Stimulated activated CD8-positive, alpha-beta memory T cell treated with anti-CD3 and anti-CD28 coated beads, Interleukin-15, amount 100 ng/mL, for 1 hour (primary cell): ENCODE data around the gene ST3GAL3.

Experiments used
- DNase-seq: peaks from one replicate; pipeline ENCODE4 v3.0.0-alpha.2; 2020; ENCODE audit warnings: low read depth

ST3GAL3 gene

GRCh38 chr1:43786960-43787359, 79.6 kb downstream of the ST3GAL3 start:
- no peak for DNase-seq

GRCh38 chr1:43789604-43790550, 82.5 kb downstream of the ST3GAL3 start:
- DNase-seq, result no peak

GRCh38 chr1:43791243-43791642, 83.9 kb downstream of the ST3GAL3 start:
- DNase-seq, result no peak

GRCh38 chr1:43796111-43796581, 88.8 kb downstream of the ST3GAL3 start:
- no peak for DNase-seq

GRCh38 chr1:43797891-43798290, 90.6 kb downstream of the ST3GAL3 start:
- DNase-seq, result no peak

- DNase-seq, result no peak
These were observed 92.6 kb downstream of the ST3GAL3 start for GRCh38 chr1:43799656-43800635.

- DNase-seq, result no peak
These were observed 93.4 kb downstream of the ST3GAL3 start for GRCh38 chr1:43800771-43801170.

- DNase-seq, result no peak
These were observed 93.9 kb downstream of the ST3GAL3 start for GRCh38 chr1:43801203-43801602.

GRCh38 chr1:43802356-43802980, 95.1 kb downstream of the ST3GAL3 start:
- no peak for DNase-seq

GRCh38 chr1:43803105-43803504, 95.8 kb downstream of the ST3GAL3 start:
- DNase-seq, result no peak

- DNase-seq, result no peak
These were observed 96.3 kb downstream of the ST3GAL3 start for GRCh38 chr1:43803646-43804045.

- DNase-seq, result no peak
These were observed 97.2 kb downstream of the ST3GAL3 start for GRCh38 chr1:43804569-43804968.

- no peak for DNase-seq
These were observed 98.0 kb downstream of the ST3GAL3 start for GRCh38 chr1:43805340-43805739.

- no peak for DNase-seq
These were observed 98.8 kb downstream of the ST3GAL3 start for GRCh38 chr1:43806183-43806582.

GRCh38 chr1:43809097-43809673, 101.8 kb downstream of the ST3GAL3 start:
- no peak for DNase-seq

GRCh38 chr1:43812579-43812978, 105.2 kb downstream of the ST3GAL3 start:
- no peak for DNase-seq

GRCh38 chr1:43814401-43814800, 107.1 kb downstream of the ST3GAL3 start:
- no peak for DNase-seq

GRCh38 chr1:43817304-43817939, 110.1 kb downstream of the ST3GAL3 start:
- DNase-seq, result no peak

- no peak for DNase-seq
These were observed 111.4 kb downstream of the ST3GAL3 start for GRCh38 chr1:43818691-43819090.

- no peak for DNase-seq
These were observed 112.0 kb downstream of the ST3GAL3 start for GRCh38 chr1:43819357-43819756.

GRCh38 chr1:43821471-43821870, 114.1 kb downstream of the ST3GAL3 start:
- DNase-seq, result no peak
